GM06990 (cell line): Measurements from ENCODE around the gene BAIAP2L1.

Source experiments
- DNase-seq: peaks from one replicate; pipeline ENCODE4 v3.0.0-alpha.2; 2011; ENCODE audit not compliant: insufficient read length; ENCODE audit errors: extremely low read depth
- H3K27me3 ChIP-seq: replicated peaks from 2 replicates; pipeline ENCODE4 v1.6.0; 2011; ENCODE audit warnings: low read length; ENCODE audit not compliant: control insufficient read depth, insufficient read depth
- H3K36me3 ChIP-seq: 2 replicates; pipeline ENCODE4 v1.5.1; 2011; ENCODE audit warnings: low read length; ENCODE audit not compliant: control insufficient read depth, insufficient read depth
- H3K4me3 ChIP-seq: replicated peaks from 2 replicates; pipeline ENCODE4 v1.5.1; 2011; ENCODE audit warnings: low read depth, mild to moderate bottlenecking, control low read depth, low read length
- TF ChIP-seq, protein P1 (sequence below): IDR thresholded peaks from 2 replicates; pipeline ENCODE4 v1.5.1; 2011; ENCODE audit warnings: low read length, control low read depth, mild to moderate bottlenecking, inconsistent platforms; ENCODE audit not compliant: insufficient read depth, poor library complexity, severe bottlenecking

Gene BAIAP2L1

DNA sequence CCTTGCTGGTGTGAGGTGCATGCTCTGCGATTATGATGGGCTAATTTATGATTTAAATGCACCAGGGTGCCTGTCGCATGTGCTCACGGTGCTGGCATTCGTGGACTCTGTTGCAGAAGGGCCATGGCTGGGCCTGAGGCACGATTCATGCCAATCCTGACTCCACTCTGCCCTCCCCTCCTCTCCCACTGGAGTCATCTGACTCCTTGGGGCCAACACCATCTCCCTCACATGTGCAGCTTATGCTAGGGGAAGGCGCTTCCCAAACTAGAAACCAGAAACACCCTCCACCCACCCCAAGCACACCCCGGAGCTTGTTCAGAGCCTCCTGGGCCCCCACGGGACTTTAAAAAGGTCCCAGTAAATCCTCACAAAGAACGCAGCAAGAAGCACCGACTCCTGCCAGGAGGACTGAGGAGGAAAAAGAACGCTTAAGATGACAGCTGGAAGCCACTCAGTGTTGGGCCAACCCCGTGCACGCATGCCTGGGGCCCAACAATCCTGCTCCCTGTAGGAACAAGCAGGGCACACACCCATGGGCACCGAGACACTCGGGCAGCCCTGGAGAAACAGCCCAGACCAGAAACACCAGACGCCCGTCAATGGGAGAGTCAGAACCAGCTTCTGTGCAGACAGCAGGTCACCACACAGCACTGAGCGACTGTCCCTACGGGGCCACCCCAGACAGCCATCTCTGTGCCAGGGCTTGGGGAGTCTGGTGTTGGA, 105.3 kb downstream of the BAIAP2L1 start:
- TF ChIP-seq, protein P1, sequence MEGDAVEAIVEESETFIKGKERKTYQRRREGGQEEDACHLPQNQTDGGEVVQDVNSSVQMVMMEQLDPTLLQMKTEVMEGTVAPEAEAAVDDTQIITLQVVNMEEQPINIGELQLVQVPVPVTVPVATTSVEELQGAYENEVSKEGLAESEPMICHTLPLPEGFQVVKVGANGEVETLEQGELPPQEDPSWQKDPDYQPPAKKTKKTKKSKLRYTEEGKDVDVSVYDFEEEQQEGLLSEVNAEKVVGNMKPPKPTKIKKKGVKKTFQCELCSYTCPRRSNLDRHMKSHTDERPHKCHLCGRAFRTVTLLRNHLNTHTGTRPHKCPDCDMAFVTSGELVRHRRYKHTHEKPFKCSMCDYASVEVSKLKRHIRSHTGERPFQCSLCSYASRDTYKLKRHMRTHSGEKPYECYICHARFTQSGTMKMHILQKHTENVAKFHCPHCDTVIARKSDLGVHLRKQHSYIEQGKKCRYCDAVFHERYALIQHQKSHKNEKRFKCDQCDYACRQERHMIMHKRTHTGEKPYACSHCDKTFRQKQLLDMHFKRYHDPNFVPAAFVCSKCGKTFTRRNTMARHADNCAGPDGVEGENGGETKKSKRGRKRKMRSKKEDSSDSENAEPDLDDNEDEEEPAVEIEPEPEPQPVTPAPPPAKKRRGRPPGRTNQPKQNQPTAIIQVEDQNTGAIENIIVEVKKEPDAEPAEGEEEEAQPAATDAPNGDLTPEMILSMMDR, result no peak
- Histone ChIP-seq H3K36me3 (peaks cover 32% of the 10 kb centered on the region), H3K27me3 (no peaks in the 10 kb centered on the region), H3K4me3 (no peak overlapping the region)
- no peak for DNase-seq

DNA sequence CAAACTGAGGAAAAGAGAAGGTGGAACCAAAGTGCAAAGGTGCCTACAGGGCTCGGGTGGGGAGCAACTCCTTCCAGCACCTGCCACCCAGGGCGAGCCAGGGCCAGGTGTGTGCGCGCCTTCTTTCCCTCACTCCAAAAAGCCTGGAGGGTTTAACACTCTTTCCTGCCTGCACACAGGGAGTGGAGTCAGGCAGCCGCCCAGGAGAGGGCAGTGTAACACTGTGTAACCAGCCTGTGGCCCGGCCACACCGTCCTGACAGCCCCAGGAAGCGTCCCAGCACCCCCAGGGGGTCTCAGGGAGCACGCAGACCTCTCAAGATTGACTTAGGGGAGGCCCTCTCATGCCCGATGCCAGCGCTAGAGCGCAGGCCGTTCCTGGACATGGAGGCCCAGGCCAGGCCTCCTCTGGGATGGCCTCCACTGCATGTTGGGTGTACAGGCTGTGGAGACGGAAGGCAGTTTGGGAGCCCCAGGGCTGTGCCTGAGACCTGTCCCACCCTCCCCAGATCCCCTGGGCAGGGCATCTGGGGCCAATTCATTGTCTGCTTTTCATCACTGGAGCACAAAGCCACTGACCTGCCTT, 106.0 kb downstream of the BAIAP2L1 start:
- peak; percentile 56 for DNase-seq
- H3K4me3 ChIP-seq, result no peak overlapping the region
- H3K36me3 ChIP-seq, result peaks cover 28% of the 10 kb centered on the region
- TF ChIP-seq, protein P1, result peak; percentile 83
- no peaks in the 10 kb centered on the region for H3K27me3 ChIP-seq

DNA sequence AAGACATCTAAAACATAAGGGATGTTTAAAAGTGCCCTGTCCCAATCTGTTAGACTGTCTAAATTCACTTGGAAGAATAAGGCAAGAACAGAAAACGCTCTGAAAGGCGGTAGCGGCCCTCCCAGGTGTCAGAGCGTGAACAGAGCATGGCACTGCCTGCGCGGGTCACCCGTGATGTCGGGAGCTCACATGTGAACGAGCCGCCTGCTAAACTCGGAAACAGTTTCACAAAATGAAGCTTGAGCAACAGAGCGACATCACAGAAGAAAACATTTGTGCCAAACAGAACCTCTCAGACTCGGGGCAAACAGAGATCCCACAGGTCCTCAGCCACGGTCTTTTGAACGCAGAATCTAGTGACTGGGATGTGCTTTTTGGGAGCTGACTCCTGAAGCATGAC, 106.6 kb downstream of the BAIAP2L1 start:
- TF ChIP-seq, protein P1, result no peak
- peaks cover 28% of the 10 kb centered on the region for H3K36me3 ChIP-seq
- no peaks in the 10 kb centered on the region for H3K27me3 ChIP-seq
- no peak for DNase-seq
- H3K4me3 ChIP-seq, result no peak overlapping the region

DNA sequence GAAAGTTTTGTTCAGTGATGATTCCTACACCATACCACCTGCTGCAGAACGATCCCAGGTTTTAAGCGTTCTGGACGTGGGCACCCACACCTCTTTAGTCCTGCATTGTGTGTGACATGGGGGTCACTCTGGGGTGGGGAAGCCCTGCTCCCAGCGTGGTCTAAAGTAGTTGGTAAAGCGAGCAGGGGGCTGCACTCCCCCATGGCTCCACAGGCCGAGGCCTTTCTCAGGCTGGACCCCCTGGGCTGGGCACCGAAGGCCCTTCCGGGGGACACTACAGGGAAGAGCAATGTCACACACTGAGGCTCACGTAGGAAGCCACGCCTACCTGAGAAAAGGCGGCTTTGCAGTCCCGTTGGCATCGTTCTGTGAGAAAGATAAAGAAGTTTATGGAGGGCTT, 107.1 kb downstream of the BAIAP2L1 start:
- TF ChIP-seq, protein P1, result no peak
- H3K27me3 ChIP-seq, result no peaks in the 10 kb centered on the region
- peaks cover 28% of the 10 kb centered on the region for H3K36me3 ChIP-seq
- no peak overlapping the region for H3K4me3 ChIP-seq
- no peak for DNase-seq

DNA sequence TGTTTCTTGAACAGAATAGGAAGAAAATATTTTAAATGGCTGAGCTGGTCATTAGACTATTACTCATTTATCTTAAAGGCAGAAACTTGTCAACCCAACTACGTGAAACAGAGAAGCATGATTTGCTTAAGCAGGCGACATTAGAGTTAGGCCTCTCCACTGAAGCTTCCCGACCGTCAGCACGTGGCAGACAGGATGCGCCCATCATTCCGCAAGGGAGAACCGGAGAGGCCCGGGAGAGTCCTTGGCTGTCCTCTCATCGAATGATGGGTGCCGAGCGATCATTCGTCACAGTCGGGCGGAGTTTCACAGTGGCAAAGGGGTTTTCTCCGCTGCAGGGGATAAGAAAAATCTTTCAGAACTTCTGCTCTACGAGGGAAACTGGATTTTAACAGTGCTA, 107.6 kb downstream of the BAIAP2L1 start:
- Histone ChIP-seq H3K36me3 (peaks cover 28% of the 10 kb centered on the region), H3K27me3 (no peaks in the 10 kb centered on the region), H3K4me3 (no peak overlapping the region)
- DNase-seq, result no peak
- TF ChIP-seq, protein P1, result no peak

DNA sequence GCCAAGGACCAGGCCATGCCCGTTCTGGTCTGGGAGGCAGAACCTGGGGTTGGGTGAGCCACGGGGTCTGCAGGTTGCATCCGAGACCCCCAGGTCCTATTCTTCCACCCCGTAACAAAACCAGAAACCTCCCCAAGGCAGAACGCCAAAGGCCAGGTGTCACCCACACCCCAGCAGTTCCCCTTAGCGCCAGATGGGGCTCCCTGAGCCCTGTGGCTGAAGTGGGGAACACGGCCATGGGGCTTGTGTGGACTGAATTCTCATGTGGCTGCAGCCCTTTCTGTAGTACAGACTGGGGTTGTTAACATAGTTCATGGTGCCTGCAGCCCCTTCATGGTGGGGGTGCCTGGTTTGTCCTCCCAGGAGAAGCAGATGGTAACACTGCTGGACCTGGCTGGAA, 109.2 kb downstream of the BAIAP2L1 start:
- peaks cover 23% of the 10 kb centered on the region for H3K36me3 ChIP-seq

More for the DNA sequence above, 109.2 kb downstream of the BAIAP2L1 start:
- Histone ChIP-seq H3K27me3 (no peaks in the 10 kb centered on the region), H3K4me3 (no peak overlapping the region)
- TF ChIP-seq, protein P1, result peak; percentile 31
- no peak for DNase-seq
